22Rv1 (cell line): ENCODE measurements around the gene KDM4C.
"Not testable (repeated sequence)": the region's sequence is repeated elsewhere in the genome, so short reads cannot be mapped to it uniquely, and the experiment has no call there.

Experiments
- H3K27ac ChIP-seq: fragments of 450-650 bp; 2 replicates; pipeline ENCODE4 v1.5.1; 2017
- CTCF ChIP-seq: fragments of 450-650 bp; IDR thresholded peaks from 2 replicates; pipeline ENCODE4 v1.5.1; 2017; ENCODE audit warnings: mild to moderate bottlenecking
- ZFX ChIP-seq: fragments of 450-650 bp; IDR thresholded peaks from 2 replicates; pipeline ENCODE4 v1.6.1; 2017; ENCODE audit warnings: antibody characterized with exemption, borderline replicate concordance

Gene KDM4C

GRCh38 chr9:6944093-6944551 is 186.3 kb downstream of the KDM4C start:
- peak overlapping the region; percentile 16; the same call in 1 of the 2 replicates for H3K27ac ChIP-seq
- TF ChIP-seq CTCF, result peak; percentile 37
- no peak for TF ChIP-seq ZFX

- TF ChIP-seq ZFX (no peak), CTCF (no peak)
- peak overlapping the region; percentile 16; the same call in 1 of the 2 replicates for H3K27ac ChIP-seq
These were observed 187.1 kb downstream of the KDM4C start for GRCh38 chr9:6944896-6945295.

- no peak overlapping the region for H3K27ac ChIP-seq
- TF ChIP-seq ZFX (no peak), CTCF (no peak)
These were observed 188.0 kb downstream of the KDM4C start for GRCh38 chr9:6945816-6946215.

GRCh38 chr9:6946583-6947166 is 188.9 kb downstream of the KDM4C start:
- TF ChIP-seq CTCF (no peak), ZFX (no peak)
- no peak overlapping the region for H3K27ac ChIP-seq

- not testable (repeated sequence) for H3K27ac ChIP-seq
These were observed 191.1 kb downstream of the KDM4C start for GRCh38 chr9:6948921-6949320.

GRCh38 chr9:6955251-6955921 is 197.6 kb downstream of the KDM4C start:
- TF ChIP-seq ZFX (no peak), CTCF (no peak)
- no peak overlapping the region for H3K27ac ChIP-seq

GRCh38 chr9:6956879-6957278 is 199.1 kb downstream of the KDM4C start:
- no peak overlapping the region for H3K27ac ChIP-seq
- TF ChIP-seq ZFX, result no peak
- no peak for TF ChIP-seq CTCF
